ENCODE results near the gene RNF5. TPM values are rescaled to one million over a fixed set of nuclear protein-coding genes. Genes with fewer than 3 reads are reported as not detected.

The RNF5 gene
- total and polyA plus RNA-seq, 9 of the 15 experiments (the other 6 are each of a cell fraction or from before 2014, with no cell fraction given) = 62.2 to 245 (median 129) TPM

GRCh38 chr6:32175711-32176475 is 2.3 kb upstream of the RNF5 start, which contains the start of gene AGPAT1 (continued):
- TF ChIP-seq PBX2 (CRISPR knock-in tag; IDR thresholded peaks at IDR 0.05; ENCODE audit: low read depth) (peak; percentile 96), PBX2 (tag; conservative IDR thresholded peaks at IDR 0.05; ENCODE audit: low read depth) (no peak), ZNF445 (CRISPR knock-in tag; IDR thresholded peaks at IDR 0.05; ENCODE audit: low read depth) (no peak), SMAD4 (CRISPR knock-in tag; conservative IDR thresholded peaks at IDR 0.05) (no peak), SAP30 (IDR thresholded peaks at IDR 0.05; ENCODE audit: borderline replicate concordance, insufficient read depth, low read depth, low read length, poor library complexity, severe bottlenecking) (peak; percentile 63), PCBP1 (IDR thresholded peaks at IDR 0.05; ENCODE audit: low read depth, low read length, poor library complexity, severe bottlenecking) (peak; percentile 96), NFIC (IDR thresholded peaks at IDR 0.05) (no peak; the same call in 1 of the 2 replicates), EWSR1 (IDR thresholded peaks at IDR 0.05; ENCODE audit: borderline replicate concordance, low read depth, partially characterized antibody) (no peak), LARP7 (IDR thresholded peaks at IDR 0.05) (peak; percentile 99), STAG1 (CRISPR knock-in tag; IDR thresholded peaks at IDR 0.05; ENCODE audit: borderline replicate concordance) (0 out of 2 replicates have a peak, but pooled peaks have one; percentile 29), IRF2 (CRISPR knock-in tag; IDR thresholded peaks at IDR 0.05) (no peak)
- TF ChIP-seq, protein P1, sequence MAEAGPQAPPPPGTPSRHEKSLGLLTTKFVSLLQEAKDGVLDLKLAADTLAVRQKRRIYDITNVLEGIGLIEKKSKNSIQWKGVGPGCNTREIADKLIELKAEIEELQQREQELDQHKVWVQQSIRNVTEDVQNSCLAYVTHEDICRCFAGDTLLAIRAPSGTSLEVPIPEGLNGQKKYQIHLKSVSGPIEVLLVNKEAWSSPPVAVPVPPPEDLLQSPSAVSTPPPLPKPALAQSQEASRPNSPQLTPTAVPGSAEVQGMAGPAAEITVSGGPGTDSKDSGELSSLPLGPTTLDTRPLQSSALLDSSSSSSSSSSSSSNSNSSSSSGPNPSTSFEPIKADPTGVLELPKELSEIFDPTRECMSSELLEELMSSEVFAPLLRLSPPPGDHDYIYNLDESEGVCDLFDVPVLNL (CRISPR knock-in tag; IDR thresholded peaks at IDR 0.05; ENCODE audit: low read depth) = no peak
- TF ChIP-seq, protein P2, sequence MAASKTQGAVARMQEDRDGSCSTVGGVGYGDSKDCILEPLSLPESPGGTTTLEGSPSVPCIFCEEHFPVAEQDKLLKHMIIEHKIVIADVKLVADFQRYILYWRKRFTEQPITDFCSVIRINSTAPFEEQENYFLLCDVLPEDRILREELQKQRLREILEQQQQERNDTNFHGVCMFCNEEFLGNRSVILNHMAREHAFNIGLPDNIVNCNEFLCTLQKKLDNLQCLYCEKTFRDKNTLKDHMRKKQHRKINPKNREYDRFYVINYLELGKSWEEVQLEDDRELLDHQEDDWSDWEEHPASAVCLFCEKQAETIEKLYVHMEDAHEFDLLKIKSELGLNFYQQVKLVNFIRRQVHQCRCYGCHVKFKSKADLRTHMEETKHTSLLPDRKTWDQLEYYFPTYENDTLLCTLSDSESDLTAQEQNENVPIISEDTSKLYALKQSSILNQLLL (CRISPR knock-in tag; IDR thresholded peaks at IDR 0.05; ENCODE audit: borderline replicate concordance) = no peak
- TF ChIP-seq, protein P3, sequence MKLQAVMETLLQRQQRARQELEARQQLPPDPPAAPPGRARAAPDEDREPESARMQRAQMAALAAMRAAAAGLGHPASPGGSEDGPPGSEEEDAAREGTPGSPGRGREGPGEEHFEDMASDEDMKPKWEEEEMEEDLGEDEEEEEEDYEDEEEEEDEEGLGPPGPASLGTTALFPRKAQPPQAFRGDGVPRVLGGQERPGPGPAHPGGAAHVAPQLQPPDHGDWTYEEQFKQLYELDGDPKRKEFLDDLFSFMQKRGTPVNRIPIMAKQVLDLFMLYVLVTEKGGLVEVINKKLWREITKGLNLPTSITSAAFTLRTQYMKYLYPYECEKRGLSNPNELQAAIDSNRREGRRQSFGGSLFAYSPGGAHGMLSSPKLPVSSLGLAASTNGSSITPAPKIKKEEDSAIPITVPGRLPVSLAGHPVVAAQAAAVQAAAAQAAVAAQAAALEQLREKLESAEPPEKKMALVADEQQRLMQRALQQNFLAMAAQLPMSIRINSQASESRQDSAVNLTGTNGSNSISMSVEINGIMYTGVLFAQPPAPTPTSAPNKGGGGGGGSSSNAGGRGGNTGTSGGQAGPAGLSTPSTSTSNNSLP (IDR thresholded peaks at IDR 0.05; ENCODE audit: borderline replicate concordance, low read depth, low read length) = no peak
- TF ChIP-seq, protein P4, sequence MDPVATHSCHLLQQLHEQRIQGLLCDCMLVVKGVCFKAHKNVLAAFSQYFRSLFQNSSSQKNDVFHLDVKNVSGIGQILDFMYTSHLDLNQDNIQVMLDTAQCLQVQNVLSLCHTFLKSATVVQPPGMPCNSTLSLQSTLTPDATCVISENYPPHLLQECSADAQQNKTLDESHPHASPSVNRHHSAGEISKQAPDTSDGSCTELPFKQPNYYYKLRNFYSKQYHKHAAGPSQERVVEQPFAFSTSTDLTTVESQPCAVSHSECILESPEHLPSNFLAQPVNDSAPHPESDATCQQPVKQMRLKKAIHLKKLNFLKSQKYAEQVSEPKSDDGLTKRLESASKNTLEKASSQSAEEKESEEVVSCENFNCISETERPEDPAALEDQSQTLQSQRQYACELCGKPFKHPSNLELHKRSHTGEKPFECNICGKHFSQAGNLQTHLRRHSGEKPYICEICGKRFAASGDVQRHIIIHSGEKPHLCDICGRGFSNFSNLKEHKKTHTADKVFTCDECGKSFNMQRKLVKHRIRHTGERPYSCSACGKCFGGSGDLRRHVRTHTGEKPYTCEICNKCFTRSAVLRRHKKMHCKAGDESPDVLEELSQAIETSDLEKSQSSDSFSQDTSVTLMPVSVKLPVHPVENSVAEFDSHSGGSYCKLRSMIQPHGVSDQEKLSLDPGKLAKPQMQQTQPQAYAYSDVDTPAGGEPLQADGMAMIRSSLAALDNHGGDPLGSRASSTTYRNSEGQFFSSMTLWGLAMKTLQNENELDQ (CRISPR knock-in tag; IDR thresholded peaks at IDR 0.05; ENCODE audit: borderline replicate concordance) = no peak

Measured in K562 (cell line).